GM18505 (cell line): Measurements from ENCODE around the gene CCDC43.

ENCODE experiments used
- ATAC-seq: cut with Tn5 transposase; IDR thresholded peaks from one replicate; pipeline ENCODE4 v1.9.1; 2021; ENCODE audit not compliant: unreplicated experiment
- POLR2A ChIP-seq: IDR thresholded peaks from 4 replicates; pipeline ENCODE4 v1.6.1; 2011; ENCODE audit warnings: borderline replicate concordance; ENCODE audit not compliant: insufficient read depth, insufficient read length; ENCODE audit errors: extremely low read depth

The CCDC43 gene

GRCh38 chr17:44628243-44629188 is 61.1 kb downstream of the CCDC43 start:
- no peak for TF ChIP-seq POLR2A
- ATAC-seq: no peak

DNA sequence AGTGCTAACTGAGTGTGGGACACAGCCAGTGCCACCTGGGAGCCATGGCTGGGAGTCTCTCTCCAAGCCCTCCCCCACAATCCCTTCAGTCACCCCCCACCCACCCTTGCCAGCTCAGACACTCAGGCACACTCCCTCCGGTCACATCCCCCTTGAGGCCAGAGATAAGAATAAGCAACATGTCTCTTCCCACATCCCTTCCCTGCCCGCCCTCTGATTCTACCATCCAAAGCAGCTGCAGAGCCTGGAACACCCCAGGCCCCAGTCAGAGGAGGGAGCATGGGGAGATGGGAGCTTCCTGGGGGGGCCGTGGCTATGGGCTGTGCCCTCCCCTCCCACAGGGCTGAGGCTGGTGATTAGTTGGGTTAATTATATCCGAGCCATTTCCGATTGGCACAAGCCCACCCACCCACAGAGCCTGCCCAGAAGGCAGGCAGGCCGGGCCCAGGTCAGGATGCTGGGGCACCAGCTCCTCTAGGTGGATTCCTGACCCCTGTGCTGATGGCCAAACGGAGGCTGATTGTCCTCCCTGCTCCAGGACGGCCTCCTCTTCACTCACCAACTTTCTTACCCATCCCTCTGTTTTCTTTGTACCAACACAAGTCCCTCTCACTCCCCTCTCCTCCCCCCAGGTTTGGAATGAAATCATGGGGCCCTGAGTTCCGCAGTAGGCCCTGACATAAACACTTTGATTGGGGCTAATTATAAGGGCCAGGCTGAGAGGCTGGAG is 61.9 kb downstream of the CCDC43 start:
- TF ChIP-seq POLR2A: no peak
- no peak for ATAC-seq
